Effector memory CD8-positive, alpha-beta T cell (primary cell): ENCODE results near the gene DNAJC5G.
A peak's percentile ranks its signal among the peaks of the same experiment; 100 is the strongest.
"Not testable (repeated sequence)": the region's sequence is repeated elsewhere in the genome, so short reads cannot be mapped to it uniquely, and the experiment has no call there.

ENCODE experiments used
- ATAC-seq: fragments of 150-1000 bp; cut with Tn5 transposase; replicated peaks from 2 replicates; pipeline ENCODE4 v1.10.0; 2021; ENCODE audit warnings: mild to moderate bottlenecking, moderate library complexity
- DNase-seq, 3 experiments: peaks; one replicate each; pipeline ENCODE4 v3.0.0; 2021
- H3K27ac Mint-ChIP-seq, 2 donors: one replicate each; pipeline ENCODE4 v1.8.0; 2022; ENCODE audit warnings: mild to moderate bottlenecking in 2 of 2, mixed read lengths in 2 of 2, moderate library complexity in 2 of 2
- H3K27me3 Mint-ChIP-seq, 2 donors: one replicate each; pipeline ENCODE4 v1.8.0; 2022; ENCODE audit warnings: mixed read lengths in 2 of 2
- H3K36me3 Mint-ChIP-seq: one replicate; pipeline ENCODE4 v1.8.0; 2022; ENCODE audit warnings: mild to moderate bottlenecking, moderate library complexity, mixed read lengths; ENCODE audit not compliant: insufficient read depth
- H3K4me1 Mint-ChIP-seq, 2 donors: one replicate each; pipeline ENCODE4 v1.8.0; 2022; ENCODE audit warnings: low read depth in 2 of 2, mixed read lengths in 2 of 2
- H3K4me3 Mint-ChIP-seq, 2 donors: one replicate each; pipeline ENCODE4 v1.8.0; 2022; ENCODE audit warnings: mild to moderate bottlenecking in 2 of 2, mixed read lengths in 2 of 2, moderate library complexity in 2 of 2
- H3K9me3 Mint-ChIP-seq, 2 donors: one replicate each; pipeline ENCODE4 v1.8.0; 2022; ENCODE audit warnings: mixed read lengths in 2 of 2

The DNAJC5G gene

DNA sequence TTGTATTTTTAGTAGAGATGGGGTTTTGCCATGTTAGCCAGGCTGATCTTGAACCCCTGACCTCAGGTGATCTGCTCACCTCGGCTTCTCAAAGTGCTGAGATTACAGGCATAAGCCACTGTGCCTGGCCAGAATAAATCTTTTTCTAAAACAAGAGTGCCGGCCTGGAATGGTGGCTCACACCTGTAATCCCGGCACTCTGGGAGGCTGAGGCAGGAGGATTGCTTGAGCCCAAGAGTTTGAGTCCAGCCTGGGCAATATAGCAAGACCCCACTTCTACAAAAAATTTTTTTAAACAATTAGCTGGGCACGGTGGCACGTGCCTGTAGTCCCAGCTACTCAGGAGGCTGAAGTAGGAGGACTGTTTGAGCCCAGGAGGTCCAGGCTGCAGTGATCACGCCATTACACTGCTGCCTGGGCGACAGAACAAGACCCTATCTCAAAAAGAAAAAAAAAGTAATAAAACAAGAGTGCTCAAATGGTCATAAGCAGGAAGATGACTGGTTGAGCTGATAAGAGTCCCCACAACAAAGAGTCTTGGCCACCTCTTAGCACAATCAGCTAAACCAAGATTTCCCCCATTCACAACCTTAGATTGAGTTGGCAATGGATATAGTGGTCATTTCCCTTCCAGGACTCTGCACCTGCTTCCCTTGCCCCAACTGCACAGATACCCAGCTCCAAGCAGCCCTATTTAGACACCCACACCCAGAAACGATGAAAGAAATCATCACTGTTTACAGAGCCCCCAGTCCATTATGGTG lies 38.8 kb downstream of the DNAJC5G start:
- Mint-ChIP-seq H3K4me1 (no peaks in the 10 kb centered on the region), H3K27me3 (no peaks in the 10 kb centered on the region), H3K36me3 (peaks cover 4% of the 10 kb centered on the region), H3K9me3 (no peaks in the 10 kb centered on the region), H3K4me3 (no peak overlapping the region), H3K27ac (no peak overlapping the region)
- ATAC-seq (no peak), DNase-seq (no peak)

DNA sequence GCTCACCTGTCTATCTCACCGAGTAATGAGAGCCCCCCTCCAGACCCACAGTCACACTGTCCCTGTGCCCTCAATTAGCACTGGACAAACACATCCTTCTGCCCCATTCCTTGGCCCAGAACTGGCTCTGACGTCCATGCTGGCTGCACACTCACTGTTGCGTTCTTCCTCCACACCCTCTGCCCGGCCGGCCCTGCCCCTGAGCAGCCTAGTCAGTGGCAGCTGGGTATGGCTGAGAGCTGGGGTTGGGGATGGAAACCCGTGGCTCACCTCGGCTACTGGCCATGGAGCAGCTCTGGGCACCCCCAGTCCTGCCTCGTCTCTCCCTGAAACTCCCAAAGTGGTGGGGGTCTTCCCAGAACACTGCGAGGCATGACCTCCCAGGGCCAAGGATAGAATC lies 39.5 kb downstream of the DNAJC5G start:
- ATAC-seq (no peak), DNase-seq (no peak)
- no peaks in the 10 kb centered on the region for H3K4me1 Mint-ChIP-seq
- H3K9me3 Mint-ChIP-seq: no peaks in the 10 kb centered on the region
- no peaks in the 10 kb centered on the region for H3K27me3 Mint-ChIP-seq
- H3K27ac Mint-ChIP-seq: no peak overlapping the region
- no peak overlapping the region for H3K4me3 Mint-ChIP-seq
- peaks cover 4% of the 10 kb centered on the region for H3K36me3 Mint-ChIP-seq

DNA sequence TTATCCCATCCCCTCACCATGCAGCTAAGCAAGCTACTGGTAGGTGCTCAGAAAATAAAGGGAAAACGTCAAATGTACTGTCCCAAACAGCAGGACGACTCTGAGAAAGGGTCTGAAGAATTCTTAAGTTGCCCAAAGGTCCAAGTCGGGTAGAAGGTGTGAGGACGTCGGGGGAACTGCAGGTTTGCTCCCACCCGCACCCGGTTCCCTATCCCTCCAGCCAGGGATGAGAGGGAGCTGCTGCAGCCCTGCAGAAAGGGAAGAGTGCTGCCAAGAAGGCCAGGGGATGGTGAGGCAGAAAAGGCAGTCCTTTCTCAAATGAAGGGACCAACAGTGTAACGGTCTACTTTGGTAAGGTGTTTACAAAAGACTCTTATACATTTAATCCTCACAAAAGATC lies 39.9 kb downstream of the DNAJC5G start:
- DNase-seq (no peak), ATAC-seq (no peak)
- H3K4me1 Mint-ChIP-seq: no peaks in the 10 kb centered on the region
- H3K4me3 Mint-ChIP-seq: no peak overlapping the region
- no peaks in the 10 kb centered on the region for H3K9me3 Mint-ChIP-seq
- H3K27me3 Mint-ChIP-seq: no peaks in the 10 kb centered on the region
- no peak overlapping the region for H3K27ac Mint-ChIP-seq
- peaks cover 4% of the 10 kb centered on the region for H3K36me3 Mint-ChIP-seq

DNA sequence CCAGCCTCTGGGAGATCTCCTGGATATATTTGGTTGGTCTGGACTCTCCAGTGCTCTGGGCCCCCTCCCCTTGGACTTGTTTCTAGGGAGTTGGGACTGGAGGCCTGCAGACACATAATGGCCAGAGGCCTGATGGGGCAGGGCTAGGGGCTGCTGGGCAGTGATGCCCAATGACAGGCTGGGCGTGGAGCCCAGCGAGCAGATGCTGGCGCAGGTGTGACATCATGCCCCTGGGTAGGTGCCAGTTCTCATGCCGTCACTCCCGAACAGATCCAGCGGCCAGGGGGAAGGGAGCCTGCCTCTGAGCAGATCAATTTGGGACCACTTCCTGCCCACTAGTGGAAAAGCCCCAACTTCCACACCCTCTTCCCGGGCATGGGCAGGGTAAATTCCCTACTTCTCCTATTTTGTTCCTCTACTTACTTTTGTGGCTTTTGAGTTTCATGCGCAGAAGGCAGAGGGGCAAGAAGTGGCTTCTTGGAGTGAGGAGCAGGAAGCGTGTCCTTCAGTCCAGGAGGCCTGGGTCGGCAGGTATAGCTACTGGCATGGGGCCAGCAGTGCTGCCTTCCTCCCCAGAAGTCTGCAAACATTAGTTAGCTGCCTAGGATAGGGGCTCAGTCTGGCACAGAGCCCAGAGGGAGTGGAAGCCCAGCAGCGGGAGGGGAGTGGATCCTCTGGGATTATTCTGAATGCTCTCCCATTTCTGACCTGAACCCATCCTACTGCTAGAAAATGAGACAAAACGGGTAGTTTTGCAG lies 41.6 kb downstream of the DNAJC5G start:
- peaks cover 5 to 6% of the 10 kb centered on the region in 2 donors for H3K4me1 Mint-ChIP-seq
- no peaks in the 10 kb centered on the region for H3K27me3 Mint-ChIP-seq
- ATAC-seq (no peak), DNase-seq (no peak)
- H3K27ac Mint-ChIP-seq: no peak overlapping the region
- H3K9me3 Mint-ChIP-seq: no peaks in the 10 kb centered on the region
- H3K4me3 Mint-ChIP-seq: no peak overlapping the region
- H3K36me3 Mint-ChIP-seq: peaks cover 4% of the 10 kb centered on the region

DNA sequence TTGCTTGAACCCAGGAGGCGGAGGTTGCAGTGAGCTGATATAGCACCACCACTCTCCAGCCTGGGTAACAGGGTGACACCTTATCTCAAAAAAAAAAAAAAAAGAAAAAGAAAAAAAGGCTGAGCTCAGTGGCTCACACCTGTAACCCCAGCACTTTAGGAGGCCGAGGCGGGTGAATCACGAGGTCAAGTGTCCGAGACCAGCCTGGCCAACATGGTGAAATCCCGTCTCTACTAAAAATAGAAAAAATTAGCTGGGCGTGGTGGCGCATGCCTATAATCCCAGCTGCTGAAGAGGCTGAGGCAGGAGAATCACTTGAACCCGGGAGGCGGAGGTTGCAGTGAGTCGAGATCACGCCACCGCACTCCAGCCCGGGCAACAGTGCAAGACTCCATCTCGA lies 44.6 kb downstream of the DNAJC5G start:
- not testable (repeated sequence) for H3K27me3 Mint-ChIP-seq, H3K36me3 Mint-ChIP-seq, ATAC-seq, DNase-seq, H3K9me3 Mint-ChIP-seq, H3K4me3 Mint-ChIP-seq, H3K27ac Mint-ChIP-seq
- peaks cover 17 to 18% of the 10 kb centered on the region in 2 donors for H3K4me1 Mint-ChIP-seq

DNA sequence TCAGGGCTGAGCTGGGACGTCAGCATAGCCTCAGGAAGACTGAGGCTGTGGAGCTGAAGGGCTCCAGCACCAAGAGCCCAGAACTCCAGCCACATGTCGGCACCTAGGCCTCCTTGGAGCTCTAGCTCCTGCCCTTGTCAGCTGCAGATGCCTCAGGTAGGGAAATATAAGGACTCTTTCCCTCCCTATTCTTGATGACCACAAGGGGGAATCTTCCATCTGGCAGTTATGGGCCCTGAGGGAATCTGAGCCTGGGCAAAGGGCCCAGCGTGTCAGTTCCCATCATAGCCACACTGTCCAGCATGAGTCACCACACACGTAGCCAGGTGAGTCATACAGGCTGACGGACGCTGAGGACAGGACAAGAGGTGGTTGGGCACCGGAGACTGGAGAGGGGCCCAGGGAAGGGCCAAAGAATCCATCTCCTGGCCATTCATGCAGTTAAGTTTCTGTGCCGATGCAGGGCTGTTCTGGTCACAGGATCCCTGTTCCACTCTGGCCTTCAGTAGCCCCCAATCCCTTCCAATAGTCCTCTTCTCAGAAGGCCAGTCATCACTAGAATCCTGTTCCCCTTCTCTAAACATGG lies 45.8 kb downstream of the DNAJC5G start:
- H3K4me1 Mint-ChIP-seq: peaks cover 17 to 18% of the 10 kb centered on the region in 2 donors
- H3K27me3 Mint-ChIP-seq: no peaks in the 10 kb centered on the region
- H3K9me3 Mint-ChIP-seq: no peaks in the 10 kb centered on the region
- ATAC-seq: no peak
- H3K36me3 Mint-ChIP-seq: peaks cover 9% of the 10 kb centered on the region
- DNase-seq: no peak
- peak overlapping the region in 1 of 2 donors; percentile 99 for H3K27ac Mint-ChIP-seq
- H3K4me3 Mint-ChIP-seq: no peak overlapping the region

DNA sequence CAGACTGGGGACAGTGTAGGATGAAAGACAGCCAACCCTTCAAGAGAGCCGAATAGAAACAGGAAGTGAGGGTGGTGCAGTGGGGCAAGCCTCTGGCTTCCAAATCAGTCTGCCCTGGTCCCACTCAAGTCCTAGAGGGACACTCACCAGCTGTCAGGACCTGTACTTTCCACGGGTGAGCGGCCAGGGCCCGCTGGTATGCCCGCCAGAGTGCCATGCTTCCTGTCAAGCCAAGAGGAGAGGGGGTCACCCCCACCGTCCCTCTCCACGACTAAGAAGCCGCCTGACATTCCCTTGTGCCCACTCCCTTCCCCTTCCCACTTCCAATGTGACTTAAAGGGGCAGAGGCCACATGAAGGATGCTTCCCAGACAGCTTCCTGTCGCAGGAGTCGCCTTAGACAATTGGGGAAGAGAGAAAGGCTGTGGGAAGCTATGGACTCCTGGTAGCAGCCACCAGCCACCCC lies 47.1 kb downstream of the DNAJC5G start:
- peak; percentile 18 for ATAC-seq
- H3K9me3 Mint-ChIP-seq: no peaks in the 10 kb centered on the region
- H3K4me3 Mint-ChIP-seq: peak overlapping the region; percentile 98 to 99
- no peaks in the 10 kb centered on the region for H3K27me3 Mint-ChIP-seq
- H3K27ac Mint-ChIP-seq: peak overlapping the region; percentile 99 to 100
- DNase-seq: peak in 1 of 3 experiments; percentile 8
- peaks cover 21% of the 10 kb centered on the region for H3K36me3 Mint-ChIP-seq
- H3K4me1 Mint-ChIP-seq: peaks cover 17 to 18% of the 10 kb centered on the region in 2 donors

DNA sequence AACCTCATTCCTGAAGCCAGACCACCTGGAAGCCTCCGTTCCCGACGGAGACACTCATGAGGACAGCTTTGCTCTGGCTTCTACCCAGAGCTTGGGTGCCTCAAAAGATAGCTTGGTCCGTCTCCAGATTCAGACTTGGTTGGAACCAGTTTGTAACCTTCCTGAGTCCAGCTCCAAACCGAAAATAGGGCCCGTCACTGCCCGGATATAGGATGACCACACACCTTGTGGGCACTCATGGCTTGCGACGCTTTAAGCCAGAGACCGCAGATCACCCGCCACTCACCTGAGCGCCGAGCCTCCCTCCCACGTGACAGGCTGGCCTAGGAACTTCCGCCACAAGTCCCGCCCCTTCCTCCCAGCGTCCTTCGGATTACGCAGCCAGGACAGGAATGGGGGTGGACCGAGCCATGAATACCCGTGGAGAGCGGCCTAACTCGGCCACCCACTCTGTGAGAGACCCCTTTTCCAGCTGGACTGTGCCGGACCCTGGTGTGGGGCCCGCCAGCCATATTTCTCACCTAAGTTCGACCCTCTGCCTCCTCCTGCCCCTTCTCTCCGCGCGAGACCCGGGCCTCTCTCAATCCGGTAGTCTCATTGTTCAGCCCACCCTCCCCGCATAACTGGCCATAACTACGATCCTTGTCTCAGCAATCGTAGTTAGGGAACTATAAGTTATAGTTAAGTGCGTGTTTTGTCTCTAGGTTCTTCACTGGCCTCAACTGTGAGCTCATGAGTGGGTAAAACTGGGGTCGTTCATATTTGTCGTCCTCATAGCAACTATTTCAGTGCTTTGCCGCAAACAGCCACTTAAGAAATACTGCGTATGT lies 47.7 kb downstream of the DNAJC5G start, which contains the start of gene MPV17:
TSS of gene MPV17 (minus strand) at position 332 of the 830 bp plus-strand sequence. CDS start 580 bp downstream, outside the sequence.
- Mint-ChIP-seq H3K27me3 (no peaks in the 10 kb centered on the region), H3K4me1 (peaks cover 17 to 18% of the 10 kb centered on the region in 2 donors), H3K9me3 (no peaks in the 10 kb centered on the region), H3K4me3 (peak within 1 kb of the TSS; percentile 98 to 99), H3K27ac (peak within 1 kb of the TSS; percentile 99 to 100), H3K36me3 (peaks cover 26% of the 10 kb centered on the region)
- DNase-seq (peak; percentile 75 to 78 (median 75)), ATAC-seq (peak; percentile 97)

DNA sequence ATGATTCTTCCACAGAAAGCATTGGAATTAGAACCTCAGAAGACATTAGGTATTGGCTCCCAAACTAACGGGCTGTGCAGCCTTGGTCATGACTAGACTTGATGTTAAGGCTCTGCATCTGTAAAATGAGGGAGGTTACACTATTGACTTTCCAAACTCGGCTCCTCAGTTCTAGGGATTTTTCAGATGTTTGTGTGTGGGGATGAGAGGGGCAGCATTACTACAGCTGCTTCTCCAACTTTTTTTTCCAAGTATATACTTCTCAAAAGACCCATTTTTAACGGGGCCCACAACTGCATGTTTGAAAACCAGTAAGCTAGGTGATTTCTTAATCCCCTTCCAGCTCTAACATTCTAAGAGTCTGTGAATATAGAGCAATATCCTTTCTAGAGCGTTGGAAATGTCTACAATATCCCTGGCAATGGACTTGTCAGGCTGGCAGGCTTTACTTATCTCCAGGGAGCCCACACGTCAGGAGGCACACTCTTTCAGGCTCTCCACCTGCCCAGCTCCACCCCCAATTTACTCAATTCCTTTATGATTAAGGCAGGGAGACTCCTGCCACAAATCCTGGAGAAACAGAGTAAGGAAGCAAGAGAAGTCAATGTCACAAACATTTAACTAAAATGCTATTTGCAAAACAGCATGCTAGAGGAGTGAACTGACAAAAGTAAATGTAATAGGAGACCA lies 48.5 kb downstream of the DNAJC5G start:
- Mint-ChIP-seq H3K4me1 (peaks cover 17 to 18% of the 10 kb centered on the region in 2 donors), H3K9me3 (no peaks in the 10 kb centered on the region), H3K27ac (peak overlapping the region; percentile 99 to 100), H3K36me3 (peaks cover 28% of the 10 kb centered on the region), H3K4me3 (peak overlapping the region; percentile 98 to 99), H3K27me3 (no peaks in the 10 kb centered on the region)
- DNase-seq: no peak
- ATAC-seq: peak; percentile 2

DNA sequence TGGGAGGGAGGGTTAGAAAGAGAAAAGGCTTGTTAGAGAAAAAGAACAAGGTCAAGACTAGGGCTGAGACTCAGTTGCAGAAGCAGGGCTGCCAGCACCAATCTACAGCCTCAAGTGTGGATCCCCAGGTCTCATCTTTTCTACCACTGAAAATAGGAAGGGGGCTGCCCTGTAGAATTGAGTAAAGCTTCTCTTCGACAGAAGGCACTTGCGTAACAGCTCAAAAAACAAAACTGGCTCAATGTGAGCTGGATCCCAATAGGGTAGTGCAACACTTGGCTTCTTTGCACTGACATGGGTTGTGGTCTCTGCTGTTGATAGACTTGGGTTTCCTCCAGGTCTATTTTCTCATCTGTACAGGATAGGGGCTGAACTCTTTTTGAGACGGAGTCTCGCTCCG lies 49.5 kb downstream of the DNAJC5G start:
- Mint-ChIP-seq H3K27ac (peak overlapping the region in 1 of 2 donors; percentile 99), H3K4me3 (peak overlapping the region in 1 of 2 donors; percentile 17), H3K27me3 (no peaks in the 10 kb centered on the region), H3K4me1 (peaks cover 17 to 18% of the 10 kb centered on the region in 2 donors), H3K36me3 (peaks cover 32% of the 10 kb centered on the region), H3K9me3 (no peaks in the 10 kb centered on the region)
- no peak for DNase-seq
- ATAC-seq: no peak
